Gastrocnemius medialis (tissue), 4 donors: Measurements from ENCODE around the gene ELF4. TPM values are rescaled to one million over a fixed set of nuclear protein-coding genes. Genes with fewer than 3 reads are reported as not detected.
A peak's percentile ranks its signal among the peaks of the same experiment; 100 is the strongest.

Experiments
- ATAC-seq, 2 donors: fragments of 150-250 bp; one replicate each; pipeline ENCODE4 v1.9.1; 2016
- DNase-seq, 2 donors: peaks; one replicate each; pipeline ENCODE4 v3.0.0-alpha.2; 2019
- H3K27ac ChIP-seq, 4 donors: fragments of 200-600 bp; sonication (generic); 1 replicate in 1 of 4; 2 replicates in 3 of 4; pipeline ENCODE4 v1.5.1; 2016 to 2018; ENCODE audit warnings: mild to moderate bottlenecking in 2 of 4, moderate library complexity in 1 of 4
- H3K27me3 ChIP-seq, 3 donors: fragments of 200-600 bp; sonication (generic) in 2 of 3; 1 replicate in 1 of 3; 2 replicates in 2 of 3; pipeline versions ENCODE4 v1.5.1 to v1.6.0; 2016 to 2019; ENCODE audit warnings: mild to moderate bottlenecking in 1 of 3, moderate library complexity in 1 of 3
- H3K36me3 ChIP-seq, 2 donors: fragments of 200-600 bp; sonication (generic) in 1 of 2; one replicate each; pipeline ENCODE4 v1.5.1; 2017 to 2018
- H3K4me1 ChIP-seq, 2 donors: fragments of 200-600 bp; sonication (generic) in 1 of 2; one replicate each; pipeline ENCODE4 v1.5.1; 2016 to 2017; ENCODE audit warnings: mild to moderate bottlenecking in 2 of 2
- H3K4me3 ChIP-seq, 4 donors: fragments of 200-600 bp; sonication (generic) in 3 of 4; 1 replicate in 1 of 4; 2 replicates in 3 of 4; pipeline ENCODE4 v1.5.1; 2016 to 2019; ENCODE audit warnings: mild to moderate bottlenecking in 2 of 4
- H3K9me3 ChIP-seq, 3 donors: fragments of 200-600 bp; sonication (generic) in 2 of 3; 1 replicate in 1 of 3; 2 replicates in 2 of 3; pipeline ENCODE4 v1.5.1; 2016 to 2019
- CTCF ChIP-seq, 5 experiments: fragments of 450-650 bp in 3 of 5; fragments of 200-600 bp in 2 of 5; sonication (generic) in 2 of 5; IDR thresholded peaks in 4 of 5; conservative IDR thresholded peaks in 1 of 5; 1 replicate in 4 of 5; 2 replicates in 1 of 5; pipeline ENCODE4 v1.5.1; 2016 to 2019; ENCODE audit warnings: antibody characterized with exemption in 5 of 5, mild to moderate bottlenecking in 3 of 5, moderate library complexity in 3 of 5
- POLR2A ChIP-seq, 2 donors: fragments of 450-650 bp; IDR thresholded peaks; one replicate each; pipeline ENCODE4 v1.6.1; 2017; ENCODE audit warnings: antibody characterized with exemption in 2 of 2, mild to moderate bottlenecking in 2 of 2, moderate library complexity in 2 of 2
- in situ Hi-C, 4 donors: fragments of 200-750 bp; cut with MboI; loops; one replicate each; pipeline versions ENCODE4 v1.15.0 to v1.8.0; 2017; ENCODE audit warnings: low sequenced_read_pairs in 4 of 4
- intact Hi-C: fragments of 100-400 bp; cut with DNase I; formaldehyde crosslinking; loops from one replicate; pipeline ENCODE4 v1.15.1; 2023; ENCODE audit warnings: low total_unique reads
- total RNA-seq, 4 donors: library from RNA; depleted of rRNA; stranded (reverse); fragments of >200 nt; gene quantifications; one replicate each; pipeline versions ENCODE4 v1.1.0 to v1.2.3, GENCODE V29; 2016

ELF4 gene
- total RNA-seq, 4 donors from 2014 or later = 0.70 to 2.3 (median 1.4) TPM

GRCh38 chrX:130111220-130112154, 1.2 kb upstream of the ELF4 start:
- peaks cover 0 to 8% (median 7%) of the 10 kb centered on the region in 3 donors for H3K27me3 ChIP-seq
- ATAC-seq (no peak), DNase-seq (no peak)

GRCh38 chrX:130109429-130110378, 593 bp downstream of the ELF4 start:
- in situ Hi-C loops (no loop called here), intact Hi-C loops (loop anchor here (2.0 kb wide), 1 partner anchor 55 kb away; the partner anchor contains the start of gene AIFM1)
- peak; percentile 6 to 25 for ATAC-seq
- Histone ChIP-seq H3K27me3 (peaks cover 0 to 8% (median 7%) of the 10 kb centered on the region in 3 donors), H3K27ac (peak overlapping the region; percentile 60 to 78 (median 74)), H3K9me3 (no peaks in the 10 kb centered on the region), H3K36me3 (no peaks in the 10 kb centered on the region), H3K4me1 (no peaks in the 10 kb centered on the region), H3K4me3 (peak overlapping the region; percentile 47 to 57 (median 54))
- TF ChIP-seq CTCF (IDR thresholded peaks at IDR 0.05 in 4 of 5, conservative IDR thresholded peaks at IDR 0.05 in 1 of 5) (no peak), POLR2A (IDR thresholded peaks at IDR 0.05) (no peak)
- no peak for DNase-seq

More at GRCh38 chrX:130111220-130112154, 1.2 kb upstream of the ELF4 start:
- peak overlapping the region in 2 of 4 donors; percentile 35 to 71 for H3K27ac ChIP-seq
- intact Hi-C loops (loop anchor here (2.0 kb wide), 1 partner anchor 53 kb away; the partner anchor contains the start of gene AIFM1), in situ Hi-C loops (no loop called here)
- no peak for TF ChIP-seq CTCF (IDR thresholded peaks at IDR 0.05 in 4 of 5, conservative IDR thresholded peaks at IDR 0.05 in 1 of 5)
- no peak for TF ChIP-seq POLR2A (IDR thresholded peaks at IDR 0.05)
- H3K4me3 ChIP-seq = peak overlapping the region in 1 of 4 donors; percentile 56
- no peaks in the 10 kb centered on the region for H3K36me3 ChIP-seq
- no peaks in the 10 kb centered on the region for H3K4me1 ChIP-seq
- H3K9me3 ChIP-seq = no peaks in the 10 kb centered on the region

GRCh38 chrX:130108647-130109428, 1.5 kb downstream of the ELF4 start:
- intact Hi-C loops = no loop called here
- H3K27ac ChIP-seq = peak overlapping the region; percentile 60 to 78 (median 74)
- no peaks in the 10 kb centered on the region for H3K9me3 ChIP-seq
- TF ChIP-seq POLR2A (IDR thresholded peaks at IDR 0.05) (no peak), CTCF (IDR thresholded peaks at IDR 0.05 in 4 of 5, conservative IDR thresholded peaks at IDR 0.05 in 1 of 5) (no peak)
- peaks cover 0 to 8% (median 7%) of the 10 kb centered on the region in 3 donors for H3K27me3 ChIP-seq
- H3K4me1 ChIP-seq = no peaks in the 10 kb centered on the region
- H3K4me3 ChIP-seq = peak overlapping the region; percentile 47 to 57 (median 54)
- in situ Hi-C loops = no loop called here
- DNase-seq (peak in 1 of 2 donors; percentile 19), ATAC-seq (no peak)
- H3K36me3 ChIP-seq = no peaks in the 10 kb centered on the region

GRCh38 chrX:130106071-130106470, 4.2 kb downstream of the ELF4 start:
- Histone ChIP-seq H3K36me3 (no peaks in the 10 kb centered on the region), H3K4me1 (no peaks in the 10 kb centered on the region), H3K27me3 (peaks cover 0 to 8% (median 7%) of the 10 kb centered on the region in 3 donors), H3K27ac (peak overlapping the region; percentile 14 to 43 (median 26)), H3K9me3 (no peaks in the 10 kb centered on the region), H3K4me3 (no peak overlapping the region)
- no peak for DNase-seq
- intact Hi-C loops (no loop called here), in situ Hi-C loops (no loop called here)
- ATAC-seq = no peak
- TF ChIP-seq POLR2A (IDR thresholded peaks at IDR 0.05) = no peak
- TF ChIP-seq CTCF (IDR thresholded peaks at IDR 0.05 in 4 of 5, conservative IDR thresholded peaks at IDR 0.05 in 1 of 5) = no peak
